ENCODE data around the gene VPS72.
"Not testable (repeated sequence)": the region's sequence is repeated elsewhere in the genome, so short reads cannot be mapped to it uniquely, and the experiment has no call there.

VPS72 gene

GRCh38 chr1:151213560-151213959 lies 23.6 kb upstream of the VPS72 start:
- no peak overlapping the region for H3K4me3 ChIP-seq (ENCODE audit: low read depth, low read length)
- TF ChIP-seq, protein P1, sequence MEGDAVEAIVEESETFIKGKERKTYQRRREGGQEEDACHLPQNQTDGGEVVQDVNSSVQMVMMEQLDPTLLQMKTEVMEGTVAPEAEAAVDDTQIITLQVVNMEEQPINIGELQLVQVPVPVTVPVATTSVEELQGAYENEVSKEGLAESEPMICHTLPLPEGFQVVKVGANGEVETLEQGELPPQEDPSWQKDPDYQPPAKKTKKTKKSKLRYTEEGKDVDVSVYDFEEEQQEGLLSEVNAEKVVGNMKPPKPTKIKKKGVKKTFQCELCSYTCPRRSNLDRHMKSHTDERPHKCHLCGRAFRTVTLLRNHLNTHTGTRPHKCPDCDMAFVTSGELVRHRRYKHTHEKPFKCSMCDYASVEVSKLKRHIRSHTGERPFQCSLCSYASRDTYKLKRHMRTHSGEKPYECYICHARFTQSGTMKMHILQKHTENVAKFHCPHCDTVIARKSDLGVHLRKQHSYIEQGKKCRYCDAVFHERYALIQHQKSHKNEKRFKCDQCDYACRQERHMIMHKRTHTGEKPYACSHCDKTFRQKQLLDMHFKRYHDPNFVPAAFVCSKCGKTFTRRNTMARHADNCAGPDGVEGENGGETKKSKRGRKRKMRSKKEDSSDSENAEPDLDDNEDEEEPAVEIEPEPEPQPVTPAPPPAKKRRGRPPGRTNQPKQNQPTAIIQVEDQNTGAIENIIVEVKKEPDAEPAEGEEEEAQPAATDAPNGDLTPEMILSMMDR (IDR thresholded peaks at IDR 0.05; ENCODE audit: low read depth, low read length) = no peak

DNA sequence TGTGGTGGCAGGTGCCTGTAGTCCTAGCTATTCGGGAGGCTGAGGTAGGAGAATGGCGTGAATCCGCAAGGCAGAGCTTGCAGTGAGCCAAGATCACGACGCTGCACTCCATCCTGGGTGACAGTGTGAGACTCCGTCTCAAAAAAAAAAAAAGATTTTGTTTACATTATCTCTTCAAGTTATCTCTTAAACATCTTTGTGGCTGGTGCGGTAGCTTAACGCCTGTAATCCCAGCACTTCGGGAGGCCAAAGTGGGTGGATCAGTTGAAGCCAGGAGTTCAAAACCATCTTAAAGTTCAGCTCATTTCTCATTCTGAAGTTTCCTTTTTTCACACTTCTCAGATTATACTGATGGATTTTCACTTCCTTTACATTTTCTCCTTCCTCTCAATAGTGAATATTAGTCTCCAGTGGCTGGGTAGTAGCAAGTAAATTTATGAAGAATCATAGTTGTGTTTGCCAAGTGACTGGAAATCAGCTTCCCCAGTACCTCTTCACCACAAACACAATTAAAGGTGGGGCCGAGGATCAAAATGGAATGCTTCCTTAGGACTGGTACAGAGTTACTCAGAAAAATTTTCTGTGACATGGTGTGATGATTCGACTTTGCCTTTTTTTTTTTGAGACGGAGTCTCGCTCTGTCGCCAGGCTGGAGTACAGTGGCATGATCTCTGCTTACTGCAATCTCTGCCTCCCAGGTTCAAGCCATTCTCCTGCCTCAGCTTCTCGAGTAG lies 22.1 kb upstream of the VPS72 start:
- TF ChIP-seq, protein P1 (IDR thresholded peaks at IDR 0.05; ENCODE audit: low read depth, low read length) = no peak
- no peak overlapping the region for H3K4me3 ChIP-seq (ENCODE audit: low read depth, low read length)

- TF ChIP-seq, protein P1 (IDR thresholded peaks at IDR 0.05; ENCODE audit: low read depth, low read length) = no peak
- H3K4me3 ChIP-seq (ENCODE audit: low read depth, low read length) = no peak overlapping the region
Observed at GRCh38 chr1:151210830-151211229, 20.8 kb upstream of the VPS72 start.

DNA sequence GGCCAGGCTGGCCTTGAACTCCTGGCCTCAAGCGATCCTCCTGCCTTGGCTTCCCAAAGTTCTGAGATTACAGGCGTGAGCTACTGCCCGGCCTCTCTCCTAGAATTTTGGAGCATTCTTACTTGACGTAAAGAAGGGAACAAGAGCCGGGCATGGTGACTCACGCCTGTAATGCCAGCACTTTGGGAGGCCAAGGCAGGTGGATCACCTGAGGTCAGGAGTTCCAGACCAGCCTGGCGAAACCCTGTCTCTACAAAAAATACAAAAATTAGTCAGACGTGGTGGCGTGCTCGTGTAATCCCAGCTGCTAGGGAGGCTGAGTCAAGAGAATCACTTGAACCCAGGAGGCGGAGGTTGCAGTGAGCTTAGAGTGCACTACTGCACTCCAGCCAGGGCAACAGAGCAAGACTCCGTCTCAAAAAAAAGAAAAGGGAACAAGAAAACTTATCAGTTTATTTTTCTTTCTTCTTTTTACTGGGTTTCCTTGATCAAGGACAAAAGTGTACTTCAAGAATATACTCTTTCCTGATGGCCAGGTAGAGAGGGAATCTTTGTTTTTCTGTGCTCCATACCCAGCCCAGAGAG lies 15.5 kb upstream of the VPS72 start:
- H3K4me3 ChIP-seq (ENCODE audit: low read depth, low read length) = not testable (repeated sequence)

GRCh38 chr1:151199873-151200581 lies 10.0 kb upstream of the VPS72 start:
- peak overlapping the region; percentile 86 for H3K4me3 ChIP-seq (ENCODE audit: low read depth, low read length)
- TF ChIP-seq, protein P1 (IDR thresholded peaks at IDR 0.05; ENCODE audit: low read depth, low read length) = no peak

GRCh38 chr1:151198254-151199127 lies 8.5 kb upstream of the VPS72 start, which contains the start of gene PIP5K1A:
PIP5K1A (plus strand) TSS chr1:151198552; CDS start chr1:151198997, 445 bp downstream.
- H3K4me3 ChIP-seq (ENCODE audit: low read depth, low read length) = peak within 1 kb of the TSS; percentile 86
- TF ChIP-seq, protein P1 (IDR thresholded peaks at IDR 0.05; ENCODE audit: low read depth, low read length) = no peak

DNA sequence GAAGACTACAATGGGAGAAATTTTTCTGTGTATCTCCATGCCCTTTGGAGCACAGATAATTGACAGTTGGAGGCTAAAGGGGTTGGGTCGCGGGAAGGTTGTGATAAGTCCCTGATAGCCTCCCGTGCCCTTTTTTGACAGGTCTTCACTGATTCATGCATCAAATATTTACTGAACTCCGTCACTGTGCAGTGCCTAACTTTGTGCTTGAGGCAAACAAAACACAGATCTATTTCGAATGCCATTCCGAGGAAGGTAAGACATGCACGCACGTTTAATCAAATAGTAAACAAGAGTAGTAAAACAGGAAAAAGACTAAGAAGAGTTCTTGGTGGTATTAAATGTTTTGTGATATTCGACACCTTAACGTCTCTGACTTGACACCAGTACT lies 7.9 kb upstream of the VPS72 start:
- TF ChIP-seq, protein P1 (IDR thresholded peaks at IDR 0.05; ENCODE audit: low read depth, low read length) = no peak
- H3K4me3 ChIP-seq (ENCODE audit: low read depth, low read length) = peak overlapping the region; percentile 86
